Activated CD8-positive, alpha-beta T cell treated with anti-CD3 and anti-CD28 coated beads, Interleukin-2, amount 10 ng/mL, durations not matched to agents 7 days and 5 days (primary cell): Measurements from ENCODE around the gene ACER3. TPM values are rescaled to one million over a fixed set of nuclear protein-coding genes. Genes with fewer than 3 reads are reported as not detected.
"Not testable (repeated sequence)": the region's sequence is repeated elsewhere in the genome, so short reads cannot be mapped to it uniquely, and the experiment has no call there.

Source experiments
- ATAC-seq: fragments of 150-1000 bp; cut with Tn5 transposase; one replicate; pipeline ENCODE4 v1.10.0; 2021; ENCODE audit warnings: moderate library complexity
- CTCF ChIA-PET: fragments of 350-600 bp; sonication (Branson Sonifier 250); formaldehyde crosslinking; loops from one replicate; lab custom pipeline; 2021; ENCODE audit warnings: antibody characterized with exemption; lab: Charles Lee
- POLR2A ChIA-PET: fragments of 350-600 bp; sonication (Branson Sonifier 250); formaldehyde crosslinking; loops from one replicate; lab custom pipeline; 2021; ENCODE audit warnings: antibody characterized with exemption; lab: Charles Lee
- DNase-seq: peaks from one replicate; pipeline ENCODE4 v3.0.0-alpha.2; 2020
- H3K27ac Mint-ChIP-seq: one replicate; pipeline ENCODE4 v1.8.0; 2021; ENCODE audit warnings: mild to moderate bottlenecking, mixed read lengths
- H3K27me3 Mint-ChIP-seq: one replicate; pipeline ENCODE4 v1.8.0; 2021; ENCODE audit warnings: low read depth, mixed read lengths
- H3K36me3 Mint-ChIP-seq: one replicate; pipeline ENCODE4 v1.8.0; 2021; ENCODE audit warnings: low read depth, mixed read lengths
- H3K4me1 Mint-ChIP-seq: one replicate; pipeline ENCODE4 v1.8.0; 2021; ENCODE audit warnings: low read depth, mixed read lengths
- H3K4me3 Mint-ChIP-seq: one replicate; pipeline ENCODE4 v1.8.0; 2021; ENCODE audit warnings: mild to moderate bottlenecking, mixed read lengths
- H3K9me3 Mint-ChIP-seq: one replicate; pipeline ENCODE4 v1.8.0; 2022; ENCODE audit warnings: mixed read lengths; ENCODE audit not compliant: insufficient read depth
- total RNA-seq, 2 experiments: library from RNA; stranded (reverse); gene quantifications; one replicate each; pipeline ENCODE4 v1.2.3, GENCODE V29; 2021

Gene ACER3
- total RNA-seq, 2 experiments from 2014 or later = 9.4 to 13.8 TPM

DNA sequence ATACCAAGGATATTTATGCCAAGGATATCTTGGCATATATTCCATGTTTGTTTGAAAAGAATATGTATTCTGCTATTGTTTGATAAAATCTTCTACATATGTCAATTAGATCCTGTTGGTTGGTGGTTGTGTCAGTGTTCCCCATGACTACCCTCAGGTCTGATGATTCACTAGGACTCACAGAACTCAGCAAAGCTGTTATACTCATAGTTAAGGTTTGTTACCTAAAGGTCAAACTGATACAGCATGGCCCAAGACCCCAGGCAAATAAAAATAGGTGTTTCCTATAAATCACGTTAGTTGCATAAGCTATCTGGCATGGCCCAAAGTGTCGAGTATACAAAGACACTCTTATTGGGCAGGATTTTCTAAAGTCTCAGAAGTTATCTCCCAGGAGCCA lies 143.2 kb downstream of the ACER3 start:
- Mint-ChIP-seq H3K27me3 (no peaks in the 10 kb centered on the region), H3K4me3 (no peak overlapping the region), H3K36me3 (peaks cover 5% of the 10 kb centered on the region), H3K27ac (no peak overlapping the region), H3K4me1 (no peaks in the 10 kb centered on the region), H3K9me3 (no peaks in the 10 kb centered on the region)
- CTCF ChIA-PET = no interaction called here
- DNase-seq (no peak), ATAC-seq (no peak)
- POLR2A ChIA-PET = no interaction called here

DNA sequence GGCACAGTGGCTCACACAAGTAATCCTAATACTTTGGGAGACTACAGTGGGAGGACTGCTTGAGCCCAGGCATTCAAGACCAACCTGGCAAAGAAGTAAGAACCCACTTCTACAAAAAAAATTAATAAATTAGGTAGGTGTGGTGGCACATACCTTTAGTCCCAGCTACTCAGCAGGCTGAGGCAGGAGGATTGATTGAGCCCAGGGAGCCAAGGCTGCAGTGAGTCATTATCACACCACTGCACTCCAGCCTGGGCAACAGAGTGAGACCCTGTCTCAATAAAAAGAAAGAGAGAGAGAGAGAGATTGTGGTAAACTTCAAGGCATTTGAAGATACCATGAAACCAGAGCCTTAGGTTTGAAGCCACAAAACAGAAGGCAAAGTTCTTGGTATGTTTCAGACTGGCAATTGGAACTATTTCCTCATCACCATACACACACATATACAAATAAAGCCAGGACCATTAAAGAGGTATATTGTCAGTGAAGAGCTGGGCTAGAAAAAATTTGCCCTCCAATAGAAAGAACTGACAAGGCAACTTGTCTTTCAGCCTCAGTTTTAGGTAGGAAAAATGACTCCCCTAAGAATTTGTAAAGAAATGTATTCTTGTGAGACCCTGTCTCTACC lies 148.9 kb downstream of the ACER3 start:
- POLR2A ChIA-PET = no interaction called here
- CTCF ChIA-PET = no interaction called here
- H3K36me3 Mint-ChIP-seq = peaks cover 2% of the 10 kb centered on the region

GRCh38 chr11:77014669-77015068 lies 154.0 kb downstream of the ACER3 start:
- H3K36me3 Mint-ChIP-seq = peaks cover 7% of the 10 kb centered on the region
- H3K27me3 Mint-ChIP-seq = no peaks in the 10 kb centered on the region
- DNase-seq (no peak), ATAC-seq (no peak)
- H3K4me3 Mint-ChIP-seq = no peak overlapping the region
- ChIA-PET CTCF (no interaction called here), POLR2A (no interaction called here)
- no peaks in the 10 kb centered on the region for H3K4me1 Mint-ChIP-seq
- H3K27ac Mint-ChIP-seq = no peak overlapping the region
- H3K9me3 Mint-ChIP-seq = no peaks in the 10 kb centered on the region

More for the DNA sequence above, 148.9 kb downstream of the ACER3 start:
- Mint-ChIP-seq H3K27ac (no peak overlapping the region), H3K9me3 (no peaks in the 10 kb centered on the region), H3K27me3 (no peaks in the 10 kb centered on the region), H3K4me1 (no peaks in the 10 kb centered on the region), H3K4me3 (no peak overlapping the region)
- DNase-seq (no peak), ATAC-seq (no peak)

GRCh38 chr11:77018396-77018924 lies 157.7 kb downstream of the ACER3 start:
- H3K36me3 Mint-ChIP-seq, H3K9me3 Mint-ChIP-seq, H3K27ac Mint-ChIP-seq, H3K4me3 Mint-ChIP-seq, H3K27me3 Mint-ChIP-seq, POLR2A ChIA-PET, ATAC-seq, DNase-seq, H3K4me1 Mint-ChIP-seq: not testable (repeated sequence)
- CTCF ChIA-PET = interaction anchor here (4.2 kb wide), 1 partner anchor 99 kb away, joined by 19 read pairs; no protein-coding TSS in a partner anchor

DNA sequence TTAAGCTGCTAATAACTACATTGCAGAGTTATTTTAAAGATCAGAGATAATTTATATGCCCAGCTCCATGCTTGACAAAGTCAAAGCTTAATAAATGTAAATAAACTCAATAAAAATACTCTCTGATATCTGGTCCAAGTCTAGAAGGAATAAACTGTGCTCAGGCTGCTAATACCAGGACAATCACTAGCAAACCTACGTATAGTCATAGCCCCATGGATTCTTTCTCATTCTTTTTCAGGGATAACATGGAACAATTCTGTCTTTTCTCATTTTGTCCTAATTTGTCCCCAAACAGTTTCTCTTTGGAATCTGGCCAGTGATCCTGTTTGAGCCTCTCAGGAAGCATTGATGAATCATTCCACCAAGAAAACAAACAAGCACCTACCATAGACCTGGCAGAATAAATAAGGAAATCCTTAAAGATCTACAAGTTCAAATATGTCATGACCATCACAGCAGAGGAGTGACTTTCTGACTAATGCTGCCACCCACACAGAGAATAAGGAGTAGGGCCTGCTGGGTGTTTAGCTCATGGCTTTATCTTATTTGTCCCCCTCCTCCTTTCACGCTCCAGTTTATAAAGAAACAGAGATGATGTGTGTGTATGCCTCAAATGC lies 159.4 kb downstream of the ACER3 start:
- peaks cover 9% of the 10 kb centered on the region for H3K36me3 Mint-ChIP-seq
- CTCF ChIA-PET = interaction anchor here (1.6 to 4.2 kb wide), 3 partner anchors 27 to 221 kb away, joined by 3 to 19 read pairs (median 3); no protein-coding TSS in a partner anchor
- no peaks in the 10 kb centered on the region for H3K27me3 Mint-ChIP-seq
- H3K4me1 Mint-ChIP-seq = no peaks in the 10 kb centered on the region
- H3K9me3 Mint-ChIP-seq = no peaks in the 10 kb centered on the region
- H3K4me3 Mint-ChIP-seq = no peak overlapping the region
- DNase-seq (no peak), ATAC-seq (no peak)
- no peak overlapping the region for H3K27ac Mint-ChIP-seq
- POLR2A ChIA-PET = no interaction called here

DNA sequence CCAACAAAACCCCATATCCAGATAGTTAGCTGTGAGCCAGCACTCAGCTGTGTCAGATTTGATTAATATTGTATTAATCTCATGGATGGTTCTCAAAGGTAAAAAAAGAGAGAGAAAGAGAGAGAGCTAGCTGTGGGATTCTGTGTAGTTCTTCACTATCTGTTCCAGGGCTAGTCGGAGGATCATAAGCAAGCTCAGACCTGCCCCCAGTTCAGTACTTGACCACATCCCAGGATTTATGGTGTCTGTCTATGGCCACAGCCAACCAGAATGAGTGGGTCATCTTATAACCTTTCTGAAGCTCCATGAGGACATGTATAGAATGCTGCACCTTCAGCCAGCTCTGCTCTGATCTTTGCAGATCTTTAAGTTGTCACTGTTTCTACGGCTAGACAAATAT lies 160.0 kb downstream of the ACER3 start:
- Mint-ChIP-seq H3K4me1 (no peaks in the 10 kb centered on the region), H3K36me3 (peaks cover 9% of the 10 kb centered on the region), H3K4me3 (no peak overlapping the region), H3K9me3 (no peaks in the 10 kb centered on the region), H3K27ac (no peak overlapping the region), H3K27me3 (no peaks in the 10 kb centered on the region)
- CTCF ChIA-PET = interaction anchor here (1.6 to 4.2 kb wide), 3 partner anchors 27 to 222 kb away, joined by 3 to 19 read pairs (median 3); no protein-coding TSS in a partner anchor
- ATAC-seq (no peak), DNase-seq (no peak)
- POLR2A ChIA-PET = interaction anchor here (0.6 kb wide), 1 partner anchor 202 kb away, joined by 3 read pairs; no protein-coding TSS in a partner anchor

DNA sequence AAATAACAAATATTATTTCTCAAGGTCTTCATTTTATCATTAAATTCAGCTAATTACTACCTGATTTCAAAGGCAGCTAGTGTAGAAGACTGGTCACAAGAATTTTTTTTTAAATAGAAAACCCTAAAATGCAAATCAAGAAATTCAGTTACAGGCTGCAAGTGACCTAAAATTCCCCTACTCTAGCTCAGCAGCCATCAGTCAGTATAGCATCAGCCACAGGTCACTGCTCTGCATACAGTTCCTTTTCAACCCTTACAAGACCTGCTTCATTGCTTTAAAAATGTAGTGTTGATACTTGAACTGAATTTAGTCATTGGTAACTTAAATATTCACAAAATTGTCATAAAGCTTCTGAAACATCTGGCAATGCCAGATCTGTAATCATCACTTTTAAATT lies 164.0 kb downstream of the ACER3 start:
- peaks cover 6% of the 10 kb centered on the region for H3K27me3 Mint-ChIP-seq
- H3K4me3 Mint-ChIP-seq = no peak overlapping the region
- DNase-seq (no peak), ATAC-seq (no peak)
- CTCF ChIA-PET = no interaction called here
- H3K36me3 Mint-ChIP-seq = peaks cover 2% of the 10 kb centered on the region
- no peak overlapping the region for H3K27ac Mint-ChIP-seq
- POLR2A ChIA-PET = no interaction called here
- no peaks in the 10 kb centered on the region for H3K9me3 Mint-ChIP-seq
- no peaks in the 10 kb centered on the region for H3K4me1 Mint-ChIP-seq

DNA sequence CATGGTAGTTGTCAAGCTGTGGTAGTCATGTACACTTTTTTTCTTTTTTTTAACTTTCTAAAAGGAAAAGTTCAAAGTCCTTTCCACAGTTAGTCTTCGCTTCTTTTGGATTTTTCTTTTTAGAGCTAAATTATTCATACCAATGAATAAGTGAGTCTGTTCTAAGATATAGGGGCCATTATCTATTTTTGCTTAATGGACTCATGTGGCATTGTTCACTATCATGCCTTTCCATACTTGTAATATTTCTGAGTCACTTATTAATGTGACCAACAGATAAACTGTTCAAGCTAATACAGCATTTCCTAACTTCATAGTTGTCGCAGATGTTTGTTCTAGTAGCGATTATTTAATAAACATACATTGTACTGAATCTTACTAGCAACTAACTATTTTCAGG lies 165.5 kb downstream of the ACER3 start:
- DNase-seq (no peak), ATAC-seq (no peak)
- H3K36me3 Mint-ChIP-seq = no peaks in the 10 kb centered on the region
- POLR2A ChIA-PET = no interaction called here
- H3K27me3 Mint-ChIP-seq = peaks cover 9% of the 10 kb centered on the region
- no peak overlapping the region for H3K27ac Mint-ChIP-seq
- H3K4me3 Mint-ChIP-seq = no peak overlapping the region
- no peaks in the 10 kb centered on the region for H3K4me1 Mint-ChIP-seq
- H3K9me3 Mint-ChIP-seq = no peaks in the 10 kb centered on the region
- CTCF ChIA-PET = interaction anchor here (1.3 kb wide), 1 partner anchor 106 kb away, joined by 4 read pairs; no protein-coding TSS in a partner anchor

DNA sequence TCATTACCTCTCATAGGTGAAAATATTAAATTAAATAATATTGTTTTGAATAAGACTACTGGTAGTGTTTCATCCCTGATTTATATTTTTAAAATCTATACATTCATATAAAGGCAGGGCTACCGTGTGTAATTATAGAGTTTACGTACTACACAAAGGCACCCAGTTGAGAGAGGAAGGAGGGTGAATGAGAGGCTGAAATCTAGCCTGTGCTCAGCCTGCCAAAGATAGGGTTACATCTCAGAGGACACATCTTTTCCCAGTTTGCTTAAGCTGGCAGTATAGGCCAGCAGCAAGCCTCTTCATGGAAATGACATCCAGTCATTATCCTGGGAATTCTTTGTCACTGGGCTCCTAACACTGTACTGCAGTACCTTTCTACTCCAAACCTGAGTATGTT lies 166.0 kb downstream of the ACER3 start:
- ATAC-seq (no peak), DNase-seq (no peak)
- Mint-ChIP-seq H3K36me3 (no peaks in the 10 kb centered on the region), H3K9me3 (no peaks in the 10 kb centered on the region), H3K4me1 (no peaks in the 10 kb centered on the region), H3K4me3 (no peak overlapping the region), H3K27ac (no peak overlapping the region), H3K27me3 (peaks cover 9% of the 10 kb centered on the region)
- CTCF ChIA-PET = interaction anchor here (0.7 to 1.6 kb wide), 2 partner anchors 18 to 107 kb away, joined by 4 to 6 read pairs; no protein-coding TSS in a partner anchor
- POLR2A ChIA-PET = no interaction called here

- no peak overlapping the region for H3K4me3 Mint-ChIP-seq
- no peak for ATAC-seq
These were observed 166.6 kb downstream of the ACER3 start for GRCh38 chr11:77027275-77027674.

DNA sequence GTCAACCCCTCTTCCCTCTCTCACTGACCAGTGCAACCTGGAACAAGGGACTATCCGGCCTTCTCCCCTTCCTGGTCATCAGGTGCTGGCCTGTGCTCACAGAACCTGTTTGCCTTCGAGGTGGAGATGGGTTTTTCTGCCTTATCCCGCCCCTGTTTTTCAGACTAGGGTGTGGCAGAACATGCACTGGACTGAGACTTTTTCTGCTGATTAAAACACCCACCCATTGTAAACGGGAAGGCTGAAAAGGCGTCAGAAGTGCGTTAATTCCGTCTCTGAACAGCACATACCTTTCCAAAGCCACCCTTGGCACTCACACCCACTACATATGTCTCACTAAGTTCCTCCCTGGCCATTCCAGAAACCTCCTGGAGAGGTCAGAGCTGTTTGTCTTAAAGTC lies 169.1 kb downstream of the ACER3 start:
- Mint-ChIP-seq H3K27me3 (peaks cover 9% of the 10 kb centered on the region), H3K9me3 (no peaks in the 10 kb centered on the region), H3K36me3 (no peaks in the 10 kb centered on the region), H3K4me1 (no peaks in the 10 kb centered on the region), H3K4me3 (no peak overlapping the region), H3K27ac (no peak overlapping the region)
- ATAC-seq = no peak
- POLR2A ChIA-PET = no interaction called here
- CTCF ChIA-PET = interaction anchor here (0.9 to 1.4 kb wide), 2 partner anchors 61 to 110 kb away, joined by 3 to 4 read pairs; no protein-coding TSS in a partner anchor
- no peak for DNase-seq

More at GRCh38 chr11:77027275-77027674, 166.6 kb downstream of the ACER3 start:
- POLR2A ChIA-PET = no interaction called here
- DNase-seq = no peak
- no peak overlapping the region for H3K27ac Mint-ChIP-seq
- H3K36me3 Mint-ChIP-seq = no peaks in the 10 kb centered on the region
- CTCF ChIA-PET = interaction anchor here (0.7 to 1.6 kb wide), 2 partner anchors 18 to 107 kb away, joined by 4 to 6 read pairs; no protein-coding TSS in a partner anchor
- H3K27me3 Mint-ChIP-seq = peaks cover 9% of the 10 kb centered on the region
- H3K4me1 Mint-ChIP-seq = no peaks in the 10 kb centered on the region
- H3K9me3 Mint-ChIP-seq = no peaks in the 10 kb centered on the region
